Spleen (tissue), 7 donors: ENCODE measurements around the gene TTC27.

ENCODE experiments used
- CTCF ChIP-seq, 11 experiments: fragments of 200-600 bp in 7 of 11; fragments of 450-650 bp in 4 of 11; sonication (generic) in 4 of 11; IDR thresholded peaks in 8 of 11; conservative IDR thresholded peaks in 3 of 11; 1 replicate in 7 of 11; 2 replicates in 4 of 11; pipeline versions ENCODE4 v1.4.0 to v1.8.0; 2016 to 2021; ENCODE audit warnings: antibody characterized with exemption in 11 of 11, inconsistent platforms in 4 of 11, mild to moderate bottlenecking in 1 of 11
- POLR2A ChIP-seq, 3 donors: fragments of 450-650 bp; IDR thresholded peaks; one replicate each; pipeline ENCODE4 v1.5.1; 2017; ENCODE audit warnings: antibody characterized with exemption in 3 of 3, mild to moderate bottlenecking in 1 of 3
- donor health status: DM: no; HTN: no; CAD: no; lungs with moderate emphysema.
- donor health status: DM: no; HTN: no; CAD: no.
- donor health status: DM: no; HTN: no; CAD: no.

GRCh38 chr2:32719933-32720716 lies 92.3 kb downstream of the TTC27 start:
- TF ChIP-seq POLR2A (IDR thresholded peaks at IDR 0.05): no peak
- no peak for TF ChIP-seq CTCF (IDR thresholded peaks at IDR 0.05 in 8 of 11, conservative IDR thresholded peaks at IDR 0.05 in 3 of 11)
